ENCODE results near the gene ABHD12B. TPM values are rescaled to one million over a fixed set of nuclear protein-coding genes. Genes with fewer than 3 reads are reported as not detected.
A peak's percentile ranks its signal among the peaks of the same experiment; 100 is the strongest.

The ABHD12B gene
- total RNA-seq, 1 experiment from 2014 or later = 0.37 TPM

DNA sequence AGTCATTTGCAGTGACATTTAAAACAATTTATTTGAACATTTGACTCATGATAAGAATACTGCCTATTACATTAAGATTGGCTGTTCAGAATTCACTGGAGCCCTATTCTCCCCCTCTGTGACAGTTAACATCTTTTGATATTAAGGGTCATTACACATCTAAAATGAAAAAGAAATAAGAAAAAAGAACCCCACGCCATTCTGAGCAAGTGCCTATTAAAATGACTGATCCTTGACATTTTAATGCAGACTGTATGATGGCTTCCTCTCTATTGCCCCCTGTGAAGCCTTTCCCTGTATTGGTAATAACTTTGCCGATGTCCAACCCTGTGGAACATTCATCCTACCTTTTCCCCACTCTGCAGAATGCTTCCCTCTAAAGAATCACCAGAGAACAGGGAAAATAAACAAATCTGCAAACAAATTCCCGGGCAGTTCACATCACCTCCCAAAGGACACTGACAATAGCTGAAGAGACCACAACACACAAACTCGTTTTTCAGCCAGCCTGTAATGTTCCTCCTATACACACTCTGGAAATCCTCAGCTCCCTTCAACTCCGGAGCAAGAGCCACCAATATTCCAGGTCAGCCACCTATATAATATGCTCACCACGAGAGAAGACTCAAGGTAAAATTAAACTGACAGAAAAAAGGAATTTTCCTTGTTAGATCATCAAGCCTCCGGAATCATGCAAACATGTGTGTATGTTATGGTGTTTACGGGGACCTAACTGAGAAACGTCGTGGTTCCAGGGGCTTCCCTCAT, 42.9 kb upstream of the ABHD12B start:
- TSS peak; percentile 23 for BruUV-seq (replicated peaks)
- POLR2A ChIA-PET (ENCODE audit: low non-redundant PET) = no interaction called here

DNA sequence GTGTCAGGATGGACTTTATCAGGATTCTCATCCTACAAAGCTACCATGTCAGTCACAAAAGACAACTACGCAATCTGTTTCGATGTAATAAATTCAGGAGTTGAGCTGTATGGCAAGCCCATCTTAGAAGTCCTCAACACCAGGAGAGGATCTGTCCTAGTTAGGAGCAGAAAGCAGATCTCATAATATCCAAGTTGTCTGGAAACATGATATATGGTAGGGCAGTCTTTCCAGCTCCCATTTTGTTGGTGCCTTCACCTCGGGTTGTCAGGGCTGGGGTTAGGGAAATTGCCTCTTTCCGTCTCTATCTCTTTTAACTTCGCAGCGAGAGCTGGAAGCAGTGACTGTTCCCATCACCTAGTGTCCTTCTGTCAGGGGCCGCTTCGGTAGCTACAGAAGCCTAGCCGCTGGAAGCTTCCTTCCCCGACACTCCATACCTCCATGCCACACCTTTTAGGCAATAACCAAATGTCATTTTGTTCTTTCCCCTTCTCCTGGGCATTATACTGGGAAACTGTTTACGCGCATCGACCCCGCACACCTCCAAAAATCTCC, 42.3 kb upstream of the ABHD12B start:
- ChIA-PET POLR2A (ENCODE audit: low non-redundant PET) (no interaction called here), CTCF (interaction anchor here (0.5 to 0.6 kb wide), 2 partner anchors 31 to 94 kb away, joined by 3 to 4 read pairs; no protein-coding TSS in a partner anchor)
- no peak for DNase-seq (ENCODE audit: low spot score)
- Histone ChIP-seq H3K4me3 (ENCODE audit: low read depth, low read length, poor library complexity, severe bottlenecking) (peak overlapping the region; percentile 76), H3K4me1 (ENCODE audit: insufficient read depth, low read length, poor library complexity, severe bottlenecking) (peaks cover 23% of the 10 kb centered on the region), H3K36me3 (ENCODE audit: insufficient read depth, low read length, poor library complexity, severe bottlenecking) (no peaks in the 10 kb centered on the region), H3K9me3 (ENCODE audit: low read depth, low read length, poor library complexity, severe bottlenecking) (no peaks in the 10 kb centered on the region), H3K27ac (ENCODE audit: low read depth, low read length, poor library complexity, severe bottlenecking) (no peak overlapping the region), H3K27me3 (replicated peaks; ENCODE audit: insufficient read depth, low read depth, low read length, poor library complexity) (no peaks in the 10 kb centered on the region)
- TF ChIP-seq EZH2 (IDR thresholded peaks at IDR 0.05; ENCODE audit: borderline replicate concordance, low read depth, low read length, poor library complexity, severe bottlenecking) = no peak
- TF ChIP-seq, protein P1, sequence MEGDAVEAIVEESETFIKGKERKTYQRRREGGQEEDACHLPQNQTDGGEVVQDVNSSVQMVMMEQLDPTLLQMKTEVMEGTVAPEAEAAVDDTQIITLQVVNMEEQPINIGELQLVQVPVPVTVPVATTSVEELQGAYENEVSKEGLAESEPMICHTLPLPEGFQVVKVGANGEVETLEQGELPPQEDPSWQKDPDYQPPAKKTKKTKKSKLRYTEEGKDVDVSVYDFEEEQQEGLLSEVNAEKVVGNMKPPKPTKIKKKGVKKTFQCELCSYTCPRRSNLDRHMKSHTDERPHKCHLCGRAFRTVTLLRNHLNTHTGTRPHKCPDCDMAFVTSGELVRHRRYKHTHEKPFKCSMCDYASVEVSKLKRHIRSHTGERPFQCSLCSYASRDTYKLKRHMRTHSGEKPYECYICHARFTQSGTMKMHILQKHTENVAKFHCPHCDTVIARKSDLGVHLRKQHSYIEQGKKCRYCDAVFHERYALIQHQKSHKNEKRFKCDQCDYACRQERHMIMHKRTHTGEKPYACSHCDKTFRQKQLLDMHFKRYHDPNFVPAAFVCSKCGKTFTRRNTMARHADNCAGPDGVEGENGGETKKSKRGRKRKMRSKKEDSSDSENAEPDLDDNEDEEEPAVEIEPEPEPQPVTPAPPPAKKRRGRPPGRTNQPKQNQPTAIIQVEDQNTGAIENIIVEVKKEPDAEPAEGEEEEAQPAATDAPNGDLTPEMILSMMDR (conservative IDR thresholded peaks at IDR 0.05; ENCODE audit: low read depth, low read length) = no peak
- BruUV-seq (replicated peaks) = no TSS peak
- intact Hi-C loops (cut with micrococcal nuclease; ENCODE audit: unreplicated experiment) = no loop called here

More for the DNA sequence above, 42.9 kb upstream of the ABHD12B start:
- no peaks in the 10 kb centered on the region for H3K27me3 ChIP-seq (replicated peaks; ENCODE audit: insufficient read depth, low read depth, low read length, poor library complexity)
- no peak for DNase-seq (ENCODE audit: low spot score)
- no peaks in the 10 kb centered on the region for H3K9me3 ChIP-seq (ENCODE audit: low read depth, low read length, poor library complexity, severe bottlenecking)
- intact Hi-C loops (cut with micrococcal nuclease; ENCODE audit: unreplicated experiment) = no loop called here
- peaks cover 23% of the 10 kb centered on the region for H3K4me1 ChIP-seq (ENCODE audit: insufficient read depth, low read length, poor library complexity, severe bottlenecking)
- TF ChIP-seq EZH2 (IDR thresholded peaks at IDR 0.05; ENCODE audit: borderline replicate concordance, low read depth, low read length, poor library complexity, severe bottlenecking) = no peak
- TF ChIP-seq, protein P1 (conservative IDR thresholded peaks at IDR 0.05; ENCODE audit: low read depth, low read length) = no peak
- peak overlapping the region; percentile 76 for H3K4me3 ChIP-seq (ENCODE audit: low read depth, low read length, poor library complexity, severe bottlenecking)
- H3K36me3 ChIP-seq (ENCODE audit: insufficient read depth, low read length, poor library complexity, severe bottlenecking) = no peaks in the 10 kb centered on the region
- CTCF ChIA-PET = interaction anchor here (0.6 kb wide), 1 partner anchor 32 kb away, joined by 4 read pairs; no protein-coding TSS in a partner anchor
- H3K27ac ChIP-seq (ENCODE audit: low read depth, low read length, poor library complexity, severe bottlenecking) = no peak overlapping the region

DNA sequence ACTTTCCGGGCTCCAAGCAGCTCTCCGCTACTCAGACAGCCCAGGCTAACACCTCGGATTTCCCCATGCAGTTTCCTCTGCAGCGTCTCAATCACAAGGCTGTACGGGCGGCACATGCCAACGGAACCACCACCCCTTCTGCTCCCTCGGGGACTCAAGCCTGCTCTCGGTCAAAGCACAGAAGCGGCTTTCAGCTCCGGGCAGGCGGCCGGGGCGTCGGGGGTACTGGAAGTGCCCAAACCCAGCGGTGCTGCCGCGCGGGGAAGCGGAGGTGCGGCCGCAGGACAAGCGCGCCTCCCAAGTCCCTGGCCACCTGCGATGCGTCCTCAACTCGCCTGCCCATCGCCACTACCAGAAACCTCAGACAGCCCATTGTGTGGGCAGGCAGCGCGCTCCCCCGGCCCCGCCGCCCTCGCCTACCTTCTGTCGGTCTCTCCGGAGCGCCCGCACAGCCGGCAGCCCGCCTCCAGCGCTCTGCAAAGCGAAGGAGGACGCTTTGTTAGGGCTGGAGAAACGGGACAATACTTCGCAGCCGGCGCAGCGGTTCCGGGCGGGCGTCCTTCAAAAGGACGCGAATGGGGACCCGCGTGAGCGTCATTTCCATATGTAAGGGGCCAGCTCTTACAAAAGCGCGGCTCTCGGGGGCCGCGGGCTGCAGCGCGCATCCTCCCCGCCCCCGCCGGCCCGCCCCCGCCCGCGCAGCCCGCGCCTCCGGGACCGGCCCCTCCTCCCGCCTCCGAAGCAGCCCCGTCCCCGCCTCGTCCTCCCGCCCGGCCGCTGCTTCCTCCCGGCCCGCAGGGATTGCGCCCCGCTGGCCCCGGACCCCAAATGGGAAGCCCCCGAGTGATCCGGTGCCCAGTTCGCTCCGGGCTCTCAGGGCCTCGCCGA, 41.6 kb upstream of the ABHD12B start:
- Histone ChIP-seq H3K4me1 (ENCODE audit: insufficient read depth, low read length, poor library complexity, severe bottlenecking) (peaks cover 23% of the 10 kb centered on the region), H3K9me3 (ENCODE audit: low read depth, low read length, poor library complexity, severe bottlenecking) (no peaks in the 10 kb centered on the region), H3K27ac (ENCODE audit: low read depth, low read length, poor library complexity, severe bottlenecking) (peak overlapping the region; percentile 75), H3K27me3 (replicated peaks; ENCODE audit: insufficient read depth, low read depth, low read length, poor library complexity) (no peaks in the 10 kb centered on the region), H3K36me3 (ENCODE audit: insufficient read depth, low read length, poor library complexity, severe bottlenecking) (no peaks in the 10 kb centered on the region), H3K4me3 (ENCODE audit: low read depth, low read length, poor library complexity, severe bottlenecking) (peak overlapping the region; percentile 76)
- ChIA-PET CTCF (interaction anchor here (0.5 to 0.6 kb wide), 2 partner anchors 94 to 441 kb away, joined by 3 read pairs; no protein-coding TSS in a partner anchor), POLR2A (ENCODE audit: low non-redundant PET) (interaction anchor here (0.6 kb wide), 1 partner anchor 126 kb away, joined by 3 read pairs; no protein-coding TSS in a partner anchor)
- TF ChIP-seq, protein P1 (conservative IDR thresholded peaks at IDR 0.05; ENCODE audit: low read depth, low read length) = no peak
- TF ChIP-seq EZH2 (IDR thresholded peaks at IDR 0.05; ENCODE audit: borderline replicate concordance, low read depth, low read length, poor library complexity, severe bottlenecking) = no peak
- intact Hi-C loops (cut with micrococcal nuclease; ENCODE audit: unreplicated experiment) = no loop called here
- DNase-seq (ENCODE audit: low spot score) = peak; percentile 68
- BruUV-seq (replicated peaks) = no TSS peak

Measured in A673 (cell line).